Adipose tissue (tissue), 3 donors: Measurements from ENCODE around the gene SPP2. TPM values are rescaled to one million over a fixed set of nuclear protein-coding genes. Genes with fewer than 3 reads are reported as not detected.

Source experiments
- H3K27ac ChIP-seq: one replicate; pipeline ENCODE4 v1.5.1; 2013; ENCODE audit warnings: low read depth, low read length
- WGBS, 3 donors: extraction: QIAGEN DNeasy Blood & Tissue Kit; methylation state at CpG; one replicate each; pipeline ENCODE4 v1.1.7; 2013; 5-methylcytosine and 5-hydroxymethylcytosine counted together
- polyA plus RNA-seq, 3 donors: library from polyadenylated mRNA; stranded (reverse); fragments of 200-250 nt; gene quantifications; one replicate each; pipeline ENCODE4 v1.2.3, GENCODE V29; 2013
- donor health status: healthy with polysubstance abuse.
- donor health status: Bipolar disorder and iron deficiency.
- donor health status: healthy.

SPP2 gene
- not detected for polyA plus RNA-seq

DNA sequence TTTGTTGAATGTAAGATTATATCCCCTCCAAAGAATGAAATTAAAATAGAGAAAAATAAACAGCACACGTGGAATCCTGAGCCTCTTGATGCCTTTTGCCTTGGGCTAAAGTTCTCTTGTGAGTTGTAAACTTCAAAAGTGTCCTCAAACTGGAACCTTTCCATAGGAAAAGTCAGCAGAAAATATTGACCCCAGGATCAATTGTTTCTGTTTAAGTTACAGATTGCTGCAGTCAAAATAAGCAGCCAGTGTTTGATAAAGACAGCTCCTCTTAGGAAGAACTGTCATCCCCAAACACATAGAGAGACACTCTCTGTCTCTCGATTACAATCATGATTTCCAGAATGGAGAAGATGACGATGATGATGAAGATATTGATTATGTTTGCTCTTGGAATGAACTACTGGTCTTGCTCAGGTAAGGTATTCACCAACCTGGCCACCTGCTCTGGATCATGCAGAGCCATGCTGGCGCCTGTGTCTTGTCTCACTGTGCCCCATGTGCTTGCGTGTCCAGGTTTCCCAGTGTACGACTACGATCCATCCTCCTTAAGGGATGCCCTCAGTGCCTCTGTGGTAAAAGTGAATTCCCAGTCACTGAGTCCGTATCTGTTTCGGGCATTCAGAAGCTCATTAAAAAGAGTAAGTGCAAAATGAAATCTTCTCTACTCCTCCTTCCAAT lies at the start of gene SPP2:
Gene SPP2, plus strand, starts transcription at position 248 of the 681 bp plus-strand sequence. Its CDS starts 85 bp downstream, at position 333.
- WGBS, 3 donors, result 82 to 86% (median 85%) methylated on average over 9 of the region's 9 CpGs
- H3K27ac ChIP-seq, result no peak within 1 kb of the TSS

DNA sequence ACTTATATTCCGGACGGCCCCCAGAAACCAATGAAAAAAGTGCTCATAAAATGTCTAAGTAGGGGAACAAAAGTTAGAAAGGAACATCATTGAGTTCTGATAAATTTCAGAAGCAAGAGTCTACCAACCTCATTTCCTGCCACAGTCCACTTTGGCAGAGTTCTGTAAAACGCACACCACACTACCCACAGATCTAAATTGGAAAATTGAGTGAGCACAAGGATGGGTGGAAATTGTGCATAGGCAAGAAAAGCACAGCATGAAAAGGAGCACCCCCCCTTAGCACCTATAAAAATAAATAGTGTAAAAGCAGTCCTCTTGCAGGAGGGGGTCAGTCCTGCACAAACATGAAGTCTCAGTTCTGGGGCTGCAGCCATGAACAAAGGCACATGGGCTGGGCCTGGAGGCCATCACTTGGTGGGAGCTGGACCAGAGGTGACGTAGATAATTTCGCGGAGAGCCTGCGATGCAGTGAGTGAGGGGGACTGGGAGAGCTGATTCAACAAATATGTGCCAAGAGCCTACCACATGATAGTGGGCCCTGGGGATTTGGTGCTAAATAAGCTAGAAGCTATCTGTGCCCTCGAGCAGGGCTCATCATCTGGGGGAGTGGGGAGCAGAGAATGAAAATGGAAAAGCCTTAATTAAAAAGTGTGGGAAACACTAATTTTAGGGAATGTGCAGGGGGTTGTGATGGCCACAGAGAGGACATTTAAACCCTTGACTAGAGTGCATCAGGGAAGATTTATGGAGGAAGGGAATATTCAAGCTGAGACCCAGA lies 48.9 kb upstream of the SPP2 start:
- WGBS, 3 donors, result 77 to 84% (median 80%) methylated on average over 8 of the region's 8 CpGs
- no peak overlapping the region for H3K27ac ChIP-seq

GRCh38 chr2:234002281-234002680 lies 48.2 kb upstream of the SPP2 start:
- no peak overlapping the region for H3K27ac ChIP-seq
- 77 to 95% (median 84%) methylated on average over 4 of the region's 4 CpGs for WGBS, 3 donors

DNA sequence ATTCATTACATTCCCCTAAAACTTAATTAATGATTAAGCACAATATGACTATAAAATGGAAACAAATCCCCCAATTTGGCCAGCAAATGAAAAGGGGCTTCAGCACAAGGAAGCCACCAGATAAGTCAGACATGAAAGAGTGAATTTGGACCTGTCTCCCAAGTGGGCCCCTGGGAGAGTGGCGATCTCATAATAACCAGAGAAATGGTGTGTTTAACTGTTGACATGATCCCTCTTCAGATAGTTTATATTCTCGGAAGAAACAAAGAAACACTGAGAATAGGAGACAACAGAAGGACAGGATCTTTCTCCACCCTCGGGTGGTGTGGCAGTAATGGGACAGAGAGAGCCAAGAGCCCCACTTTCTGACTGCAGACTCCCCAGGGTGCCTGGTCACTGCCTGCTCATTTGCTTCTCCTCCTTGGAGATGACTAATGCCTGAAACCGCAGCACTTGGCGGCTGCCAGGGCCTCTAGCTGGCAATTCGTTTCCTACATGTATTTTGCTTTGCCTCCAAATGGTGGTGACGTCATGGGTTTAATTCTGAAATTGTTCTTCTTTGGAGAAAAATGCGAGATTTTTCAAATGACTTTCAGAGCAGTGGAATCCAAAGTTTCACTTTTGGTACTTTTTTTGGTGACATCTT lies 46.4 kb upstream of the SPP2 start:
- H3K27ac ChIP-seq, result no peak overlapping the region
- 38 to 54% (median 45%) methylated on average over 8 of the region's 8 CpGs for WGBS, 3 donors

GRCh38 chr2:234005126-234005525 lies 45.4 kb upstream of the SPP2 start:
- WGBS, 3 donors, result 71 to 83% (median 79%) methylated on average over 2 of the region's 2 CpGs
- no peak overlapping the region for H3K27ac ChIP-seq

GRCh38 chr2:234006501-234006900 lies 44.0 kb upstream of the SPP2 start:
- H3K27ac ChIP-seq, result no peak overlapping the region
- 59 to 88% (median 81%) methylated on average over 3 of the region's 3 CpGs for WGBS, 3 donors

GRCh38 chr2:234014427-234014826 lies 36.1 kb upstream of the SPP2 start:
- WGBS, 3 donors, result 91 to 98% (median 97%) methylated on average over 1 of the region's 1 CpG
- no peak overlapping the region for H3K27ac ChIP-seq

DNA sequence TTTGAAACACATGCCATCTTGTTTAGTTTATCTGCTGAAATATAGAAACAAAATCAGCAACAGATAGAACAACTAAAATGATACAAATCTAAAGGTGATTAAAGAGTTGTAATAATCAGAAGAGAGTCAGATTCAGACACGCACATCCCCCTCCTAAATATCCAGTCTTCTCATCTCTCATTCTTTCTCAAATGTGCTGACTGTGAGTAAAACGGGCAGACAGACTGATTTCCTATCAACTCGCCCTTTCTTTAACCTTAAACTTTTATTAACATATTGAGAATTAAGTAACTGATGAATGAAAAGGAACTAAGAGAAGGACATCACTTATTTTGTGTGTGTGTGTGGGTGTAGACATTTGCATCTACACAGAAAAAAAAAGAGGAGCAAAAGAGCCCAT lies 34.6 kb upstream of the SPP2 start:
- no peak overlapping the region for H3K27ac ChIP-seq
- 64 to 75% (median 70%) methylated on average over 3 of the region's 3 CpGs for WGBS, 3 donors

- WGBS, 3 donors, result 84 to 90% (median 86%) methylated on average over 4 of the region's 4 CpGs
- H3K27ac ChIP-seq, result no peak overlapping the region
Observed at GRCh38 chr2:234019896-234020295, 30.6 kb upstream of the SPP2 start.

DNA sequence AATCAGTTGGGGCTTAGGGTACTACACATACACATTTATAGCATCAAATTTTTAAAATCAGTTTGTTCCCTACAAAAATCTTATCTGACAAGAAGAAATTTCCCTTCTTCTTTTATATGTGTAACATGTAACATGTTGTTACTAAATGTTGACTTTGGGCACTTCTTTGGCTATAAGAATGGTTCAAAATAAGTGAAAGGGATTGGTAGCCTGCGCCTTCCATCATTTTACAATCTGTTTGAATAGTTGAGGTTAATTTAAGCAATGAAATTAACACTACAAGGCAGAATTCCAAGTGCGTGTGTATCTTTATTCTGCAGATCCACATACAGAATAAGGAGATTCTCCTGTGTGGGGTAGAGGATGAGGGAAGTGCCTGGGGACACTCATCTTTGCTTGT lies 30.2 kb upstream of the SPP2 start:
- 87 to 95% (median 92%) methylated on average over 2 of the region's 2 CpGs for WGBS, 3 donors
- H3K27ac ChIP-seq, result no peak overlapping the region

DNA sequence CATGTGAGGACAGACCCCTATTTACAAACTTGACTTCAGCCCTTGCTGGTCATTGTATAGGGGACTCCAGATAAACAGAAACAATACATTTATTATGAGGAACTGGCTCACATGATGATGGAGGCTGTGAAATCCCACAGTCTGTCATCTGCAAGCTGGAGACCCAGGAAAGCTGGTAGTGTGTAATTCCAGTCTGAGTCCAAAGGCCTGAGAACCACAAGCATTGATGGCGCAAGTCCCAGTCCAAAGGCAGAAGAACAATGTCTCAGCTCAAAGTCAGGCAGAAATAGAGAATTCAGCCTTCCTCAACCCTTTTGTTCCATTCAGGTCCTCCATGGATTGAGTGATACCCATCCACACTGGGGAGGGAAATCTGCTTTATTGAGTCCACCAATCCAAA lies 28.1 kb upstream of the SPP2 start:
- 89 to 100% (median 98%) methylated on average over 1 of the region's 1 CpG for WGBS, 3 donors
- no peak overlapping the region for H3K27ac ChIP-seq

GRCh38 chr2:234024304-234024703 lies 26.2 kb upstream of the SPP2 start:
- 95 to 98% (median 97%) methylated on average over 26 to 29 of the region's 29 CpGs for WGBS, 3 donors
- no peak overlapping the region for H3K27ac ChIP-seq

- no peak overlapping the region for H3K27ac ChIP-seq
- 14 to 45% (median 26%) methylated on average over 10 of the region's 10 CpGs for WGBS, 3 donors
Observed at GRCh38 chr2:234025466-234025865, 25.0 kb upstream of the SPP2 start.

DNA sequence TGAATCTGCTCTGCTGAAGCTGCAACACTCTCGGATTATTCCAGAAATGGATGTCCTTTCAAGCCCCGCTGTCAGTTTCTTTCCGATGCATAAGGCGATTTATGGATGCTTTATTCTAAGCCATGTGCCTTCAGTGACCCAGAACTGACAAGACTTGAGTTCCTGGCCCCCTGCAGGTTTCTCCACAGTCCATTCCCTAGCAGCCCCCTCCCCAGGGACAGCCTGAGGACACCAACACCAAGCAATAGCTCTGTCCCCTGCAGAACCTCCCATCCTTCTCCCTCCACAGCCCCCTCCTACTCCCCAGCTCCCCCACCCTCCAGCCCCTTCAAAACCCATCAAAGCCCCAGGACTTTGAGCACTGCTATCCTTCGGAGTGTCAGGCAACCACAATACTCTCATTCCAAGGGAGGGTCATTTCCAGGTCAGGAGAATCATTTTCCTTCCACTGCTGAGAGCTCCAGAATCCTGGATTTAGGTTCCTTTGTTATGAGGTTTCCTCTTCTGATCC lies 24.6 kb upstream of the SPP2 start:
- 24 to 58% (median 37%) methylated on average over 5 of the region's 5 CpGs for WGBS, 3 donors
- no peak overlapping the region for H3K27ac ChIP-seq

GRCh38 chr2:234026693-234027254 lies 23.7 kb upstream of the SPP2 start:
- no peak overlapping the region for H3K27ac ChIP-seq
- 74 to 81% (median 78%) methylated on average over 10 of the region's 10 CpGs for WGBS, 3 donors

DNA sequence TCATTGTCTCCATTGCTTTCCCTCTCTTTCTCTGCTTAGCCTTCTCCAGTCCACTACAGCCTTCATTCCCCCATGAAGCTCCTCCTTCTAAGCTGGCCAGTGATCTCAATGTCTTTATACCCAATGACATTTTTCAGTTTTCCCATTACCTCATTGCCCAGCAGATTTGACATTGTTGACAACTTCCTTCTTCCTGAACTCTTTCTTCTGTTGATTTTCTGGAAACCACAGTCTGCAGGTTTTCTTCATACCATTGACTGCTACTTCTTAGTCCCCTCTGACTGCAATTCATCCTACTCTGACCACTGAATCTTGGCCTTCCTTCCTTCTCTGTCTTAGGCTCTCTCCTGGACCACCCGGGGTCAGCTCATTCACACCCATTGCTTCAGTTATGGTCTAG lies 22.9 kb upstream of the SPP2 start:
- 70 to 90% (median 70%) methylated on average over 1 of the region's 1 CpG for WGBS, 3 donors
- no peak overlapping the region for H3K27ac ChIP-seq

- 59 to 90% (median 88%) methylated on average over 4 of the region's 4 CpGs for WGBS, 3 donors
- H3K27ac ChIP-seq, result no peak overlapping the region
Observed at GRCh38 chr2:234029150-234029733, 21.3 kb upstream of the SPP2 start.

DNA sequence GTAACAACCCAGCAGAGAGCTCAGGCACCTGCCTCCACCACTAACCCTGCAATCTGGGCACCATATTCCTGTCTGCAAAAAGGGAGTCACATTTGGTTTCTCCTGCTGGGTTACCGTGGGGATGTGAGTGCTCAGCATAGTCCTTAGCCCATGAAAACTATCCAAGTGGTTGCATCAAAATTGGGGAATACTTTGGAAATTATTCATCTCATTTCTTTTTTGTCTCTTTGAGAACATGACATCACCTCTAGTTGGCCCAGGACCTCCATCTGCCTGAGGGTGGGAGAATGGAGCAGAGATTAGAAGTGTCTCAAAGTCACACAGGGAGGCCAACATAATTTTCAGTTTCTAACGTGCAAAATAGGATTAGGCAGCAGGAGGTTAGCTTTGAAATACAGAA lies 19.3 kb upstream of the SPP2 start:
- no peak overlapping the region for H3K27ac ChIP-seq
- 44 to 57% (median 48%) methylated on average over 2 of the region's 2 CpGs for WGBS, 3 donors
